A549 (cell line): Measurements from ENCODE around the gene SLC17A9. TPM values are rescaled to one million over a fixed set of nuclear protein-coding genes. Genes with fewer than 3 reads are reported as not detected.

Source experiments
- ATAC-seq, 2 experiments: fragments of 200-7000 bp in 1 of 2; fragments of >200 bp in 1 of 2; cut with Nextera tagmentation in 1 of 2; cut with Tn5 transposase in 1 of 2; 3 replicates each; pipeline versions ENCODE4 v1.8.0 to v1.9.1; 2018 to 2020; ENCODE audit warnings: mild to moderate bottlenecking in 1 of 2, moderate library complexity in 1 of 2
- CTCF ChIA-PET: fragments of 300-600 bp; sonication (Branson Sonifier 250); formaldehyde crosslinking; extraction: SDS; loops from one replicate; lab custom pipeline; 2021; ENCODE audit warnings: antibody characterized with exemption, inconsistent platforms; lab: Yijun Ruan, JAX
- POLR2A ChIA-PET: fragments of 350-600 bp; formaldehyde crosslinking; extraction: SDS; loops from one replicate; lab custom pipeline; 2021; ENCODE audit warnings: antibody characterized with exemption, inconsistent platforms; lab: Yijun Ruan, JAX
- DNase-seq, 2 experiments: peaks; one replicate each; pipeline versions ENCODE4 v3.0.0 to v3.0.0-alpha.2; 2011 to 2016; ENCODE audit warnings: low read depth in 1 of 2, low spot score in 1 of 2
- FAIRE-seq: peaks from 2 replicates; lab custom pipeline; 2011; peaks lifted over from hg19 to GRCh38; lab: Jason Lieb, UNC
- H3K27ac ChIP-seq, 2 experiments: fragments of >200 bp; sonication (Bioruptor Twin); formaldehyde crosslinking; 3 replicates each; pipeline ENCODE4 v1.5.1; 2016 to 2017
- H3K4me1 ChIP-seq: fragments of >200 bp; sonication (Bioruptor Twin); formaldehyde crosslinking; 3 replicates; pipeline ENCODE4 v1.6.1; 2016
- H3K4me2 ChIP-seq: fragments of >200 bp; sonication (Bioruptor Twin); formaldehyde crosslinking; 3 replicates; pipeline ENCODE4 v1.6.1; 2016
- H3K4me3 ChIP-seq: fragments of >200 bp; sonication (Bioruptor Twin); formaldehyde crosslinking; 3 replicates; pipeline ENCODE4 v1.5.1; 2016
- H3K9me3 ChIP-seq: fragments of >200 bp; sonication (Bioruptor Twin); formaldehyde crosslinking; 3 replicates; pipeline ENCODE4 v1.6.1; 2016
- BHLHE40 ChIP-seq: IDR thresholded peaks from 2 replicates; pipeline ENCODE4 v1.6.1; 2012; ENCODE audit warnings: low read depth, low read length, inconsistent platforms
- CBX2 ChIP-seq: fragments of 200-600 bp; sonication (generic); IDR thresholded peaks from 2 replicates; pipeline ENCODE4 v1.6.1; 2016; ENCODE audit warnings: low read depth, mild to moderate bottlenecking, borderline replicate concordance
- CBX8 ChIP-seq: fragments of 200-600 bp; sonication (generic); IDR thresholded peaks from 2 replicates; pipeline ENCODE4 v1.6.1; 2016
- CHD2 ChIP-seq: fragments of 150-350 bp; IDR thresholded peaks from 2 replicates; pipeline ENCODE4 v1.6.1; 2014; ENCODE audit warnings: low read length; ENCODE audit not compliant: partially characterized antibody
- ESRRA ChIP-seq: fragments of 150-350 bp; IDR thresholded peaks from 2 replicates; pipeline ENCODE4 v1.6.1; 2014; ENCODE audit warnings: mild to moderate bottlenecking, low read length, borderline replicate concordance
- FOSB ChIP-seq: fragments of 250-450 bp; sonication (Bioruptor Pico); IDR thresholded peaks from 2 replicates; pipeline ENCODE4 v1.5.0; 2020; ENCODE audit warnings: mild to moderate bottlenecking, moderate library complexity
- FOXS1 ChIP-seq: fragments of 250-450 bp; sonication (Bioruptor Pico); IDR thresholded peaks from 2 replicates; pipeline ENCODE4 v1.5.0; 2020; ENCODE audit warnings: mild to moderate bottlenecking, moderate library complexity
- HOXB5 ChIP-seq: fragments of 250-450 bp; sonication (Bioruptor Pico); IDR thresholded peaks from 2 replicates; pipeline ENCODE4 v1.5.0; 2020; ENCODE audit warnings: mild to moderate bottlenecking, moderate library complexity
- KDM1A ChIP-seq: fragments of 200-600 bp; sonication (generic); IDR thresholded peaks from 2 replicates; pipeline ENCODE4 v1.6.1; 2016; ENCODE audit warnings: low read depth, mild to moderate bottlenecking
- MAFK ChIP-seq: fragments of 450-650 bp; IDR thresholded peaks from 2 replicates; pipeline ENCODE4 v1.6.1; 2014; ENCODE audit not compliant: partially characterized antibody
- MYC ChIP-seq: IDR thresholded peaks from 2 replicates; pipeline ENCODE4 v1.6.1; 2012; ENCODE audit warnings: mild to moderate bottlenecking, inconsistent platforms, low read length, improper control_type of control experiment, borderline replicate concordance
- NFE2L2 ChIP-seq: fragments of 150-350 bp; conservative IDR thresholded peaks from 2 replicates; pipeline ENCODE4 v1.6.1; 2014; ENCODE audit warnings: low read length
- NPAS2 ChIP-seq: fragments of 250-450 bp; sonication (Bioruptor Pico); IDR thresholded peaks from 2 replicates; pipeline ENCODE4 v1.8.0; 2022; ENCODE audit warnings: mild to moderate bottlenecking, moderate library complexity, borderline replicate concordance
- NR3C1 ChIP-seq: fragments of >200 bp; sonication (Bioruptor Twin); formaldehyde crosslinking; IDR thresholded peaks from 3 replicates; pipeline ENCODE4 v1.6.1; 2017
- POLR2A ChIP-seq: IDR thresholded peaks from 2 replicates; pipeline ENCODE4 v1.6.1; 2012; ENCODE audit warnings: mild to moderate bottlenecking, low read length
- POLR2AphosphoS2 ChIP-seq: conservative IDR thresholded peaks from 2 replicates; pipeline ENCODE4 v1.6.1; 2012; ENCODE audit warnings: low read length, improper control_type of control experiment, inconsistent platforms
- RCOR1 ChIP-seq: fragments of 150-350 bp; IDR thresholded peaks from 2 replicates; pipeline ENCODE4 v1.6.1; 2014; ENCODE audit warnings: antibody characterized with exemption, low read length, low read depth
- RFX5 ChIP-seq: fragments of 450-650 bp; IDR thresholded peaks from 2 replicates; pipeline ENCODE4 v1.7.1; 2014; ENCODE audit warnings: antibody characterized with exemption, mild to moderate bottlenecking, moderate library complexity
- RNF2 ChIP-seq: fragments of 200-600 bp; sonication (generic); IDR thresholded peaks from 2 replicates; pipeline ENCODE4 v1.6.1; 2016; ENCODE audit warnings: low read depth, mild to moderate bottlenecking, antibody characterized with exemption, moderate library complexity, borderline replicate concordance
- SMC3 ChIP-seq: fragments of >200 bp; sonication (Bioruptor Twin); formaldehyde crosslinking; IDR thresholded peaks from 3 replicates; pipeline ENCODE4 v1.6.1; 2018; ENCODE audit warnings: inconsistent platforms
- SREBF2 ChIP-seq: fragments of 450-650 bp; IDR thresholded peaks from 2 replicates; pipeline ENCODE4 v1.6.1; 2014; ENCODE audit warnings: mild to moderate bottlenecking, moderate library complexity
- ZNF302 ChIP-seq: fragments of 250-450 bp; sonication (Bioruptor Pico); IDR thresholded peaks from 2 replicates; pipeline ENCODE4 v1.9.0; 2021; ENCODE audit warnings: inconsistent platforms, mild to moderate bottlenecking, moderate library complexity
- WGBS: methylation state at CpG from one replicate; pipeline ENCODE4 v1.1.6; 2017; ENCODE audit errors: missing lambda C conversion rate; 5-methylcytosine and 5-hydroxymethylcytosine counted together
- polyA plus RNA-seq, 4 experiments: library from polyadenylated mRNA; depleted of rRNA in 3 of 4; stranded (reverse); fragments of >200 nt; fragmentation: RNase III in 1 of 4; extraction: RNeasy Plus Mini Kit Qiagen cat#74134 plus additional on column Dnase treatment in 1 of 4; gene quantifications; 2 replicates in 3 of 4; 3 replicates in 1 of 4; pipeline ENCODE4 v1.2.3, GENCODE V29; 2011 to 2017
- TF ChIP-seq, protein P1 (sequence below): fragments of 150-350 bp; IDR thresholded peaks from 2 replicates; pipeline ENCODE4 v1.6.1; 2014; ENCODE audit warnings: low read depth, mild to moderate bottlenecking, low read length
- TF ChIP-seq, protein P2 (sequence below): IDR thresholded peaks from 2 replicates; pipeline ENCODE4 v1.6.1; 2012; ENCODE audit warnings: low read depth, borderline replicate concordance
- TF ChIP-seq, protein P3 (sequence below): fragments of 450-650 bp; IDR thresholded peaks from 2 replicates; pipeline ENCODE4 v1.6.1; 2014; ENCODE audit warnings: antibody characterized with exemption
- TF ChIP-seq, protein P4 (sequence below): fragments of 200-600 bp; sonication (generic); IDR thresholded peaks from 2 replicates; pipeline ENCODE4 v1.6.1; 2016; ENCODE audit warnings: antibody characterized with exemption, mild to moderate bottlenecking, moderate library complexity

The SLC17A9 gene
- polyA plus RNA-seq, 2 of the 4 experiments (the other 2 are of a cell fraction), result 0.05 TPM; not detected in 1

DNA sequence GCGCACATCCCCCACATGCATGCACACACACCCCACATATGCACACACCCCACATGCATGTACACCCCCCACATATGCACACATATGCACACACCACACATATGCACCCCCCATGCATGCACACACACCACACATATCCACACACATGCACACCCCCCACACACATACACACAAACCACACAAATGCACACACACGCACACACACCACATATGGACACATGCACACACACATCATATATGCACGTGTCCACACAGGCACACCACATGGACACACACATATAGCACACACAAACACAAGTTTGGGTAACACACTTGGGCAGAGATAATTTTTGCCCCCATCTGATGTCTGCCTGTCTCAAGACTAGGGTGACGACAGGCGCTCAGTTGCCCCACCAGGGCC, 45.9 kb downstream of the SLC17A9 start (continued):
- TF ChIP-seq, protein P1, sequence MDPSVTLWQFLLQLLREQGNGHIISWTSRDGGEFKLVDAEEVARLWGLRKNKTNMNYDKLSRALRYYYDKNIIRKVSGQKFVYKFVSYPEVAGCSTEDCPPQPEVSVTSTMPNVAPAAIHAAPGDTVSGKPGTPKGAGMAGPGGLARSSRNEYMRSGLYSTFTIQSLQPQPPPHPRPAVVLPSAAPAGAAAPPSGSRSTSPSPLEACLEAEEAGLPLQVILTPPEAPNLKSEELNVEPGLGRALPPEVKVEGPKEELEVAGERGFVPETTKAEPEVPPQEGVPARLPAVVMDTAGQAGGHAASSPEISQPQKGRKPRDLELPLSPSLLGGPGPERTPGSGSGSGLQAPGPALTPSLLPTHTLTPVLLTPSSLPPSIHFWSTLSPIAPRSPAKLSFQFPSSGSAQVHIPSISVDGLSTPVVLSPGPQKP, result no peak
- TF ChIP-seq FOSB (CRISPR knock-in tag) (no peak), MAFK (no peak), SREBF2 (no peak), FOXS1 (no peak), CBX8 (no peak), NFE2L2 (no peak)

DNA sequence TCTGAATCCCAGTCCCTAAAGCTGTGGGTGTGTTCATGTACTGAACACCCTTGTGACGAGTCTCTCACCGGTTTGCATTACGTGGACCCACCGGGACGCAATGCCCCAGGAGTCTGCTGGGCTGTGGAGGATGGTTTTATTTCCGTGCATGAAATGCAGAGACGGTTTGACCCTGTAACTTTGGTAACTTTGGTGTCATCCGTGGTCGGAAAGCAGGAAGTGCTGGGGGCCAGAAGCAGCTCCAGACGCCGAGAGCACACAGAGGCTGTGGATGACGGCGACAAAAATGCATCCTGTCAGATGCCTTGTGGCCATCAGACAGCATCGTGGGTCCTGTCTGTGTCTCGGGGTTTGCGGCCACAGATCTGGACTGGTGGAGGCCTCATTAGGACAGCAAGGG, 47.1 kb downstream of the SLC17A9 start:
- ChIA-PET CTCF (interaction anchor here (2.8 kb wide), 1 partner anchor 9 kb away, joined by 16 read pairs; no protein-coding TSS in a partner anchor), POLR2A (no interaction called here)
- no peak overlapping the region for H3K27ac ChIP-seq
- TF ChIP-seq SREBF2 (no peak), NPAS2 (CRISPR knock-in tag) (no peak), KDM1A (no peak), ZNF302 (CRISPR knock-in tag) (no peak), MAFK (no peak), NFE2L2 (no peak), CBX2 (no peak), RCOR1 (no peak), MYC (no peak), CBX8 (no peak), RNF2 (no peak), NR3C1 (no peak), POLR2A (no peak), ESRRA (no peak)
- TF ChIP-seq, protein P2, sequence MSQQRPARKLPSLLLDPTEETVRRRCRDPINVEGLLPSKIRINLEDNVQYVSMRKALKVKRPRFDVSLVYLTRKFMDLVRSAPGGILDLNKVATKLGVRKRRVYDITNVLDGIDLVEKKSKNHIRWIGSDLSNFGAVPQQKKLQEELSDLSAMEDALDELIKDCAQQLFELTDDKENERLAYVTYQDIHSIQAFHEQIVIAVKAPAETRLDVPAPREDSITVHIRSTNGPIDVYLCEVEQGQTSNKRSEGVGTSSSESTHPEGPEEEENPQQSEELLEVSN, result no peak
- TF ChIP-seq, protein P1, result no peak
- TF ChIP-seq, all 56 proteins: peak for 0
- Histone ChIP-seq H3K4me1 (no peaks in the 10 kb centered on the region), H3K4me3 (no peak overlapping the region), H3K9me3 (no peaks in the 10 kb centered on the region), H3K4me2 (no peak overlapping the region)
- WGBS, result 44% methylated on average over 15 of the region's 16 CpGs
- no peak for FAIRE-seq
- no peak for DNase-seq
- no peak for ATAC-seq

DNA sequence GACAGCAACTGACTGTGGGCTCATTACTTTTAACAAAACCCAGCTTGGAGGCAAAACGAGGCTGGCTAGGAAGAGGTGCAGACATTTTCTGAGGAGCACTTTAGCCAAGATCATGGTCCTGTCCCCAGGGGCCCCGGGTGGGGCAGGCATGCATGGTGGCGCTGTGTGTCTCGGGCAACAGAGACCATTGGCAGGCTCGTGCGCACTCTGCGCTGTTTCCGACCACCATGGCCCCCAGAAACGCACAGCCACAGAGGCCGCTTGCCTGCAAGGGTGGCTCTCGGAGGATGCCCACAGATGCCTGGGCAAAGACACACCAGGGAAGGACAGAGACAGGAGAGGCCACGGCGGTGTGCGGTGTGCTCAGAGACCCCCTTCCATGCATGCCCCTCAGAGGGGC, 47.5 kb downstream of the SLC17A9 start:
- no peak overlapping the region for H3K4me2 ChIP-seq
- H3K9me3 ChIP-seq, result no peaks in the 10 kb centered on the region
- TF ChIP-seq, protein P3, sequence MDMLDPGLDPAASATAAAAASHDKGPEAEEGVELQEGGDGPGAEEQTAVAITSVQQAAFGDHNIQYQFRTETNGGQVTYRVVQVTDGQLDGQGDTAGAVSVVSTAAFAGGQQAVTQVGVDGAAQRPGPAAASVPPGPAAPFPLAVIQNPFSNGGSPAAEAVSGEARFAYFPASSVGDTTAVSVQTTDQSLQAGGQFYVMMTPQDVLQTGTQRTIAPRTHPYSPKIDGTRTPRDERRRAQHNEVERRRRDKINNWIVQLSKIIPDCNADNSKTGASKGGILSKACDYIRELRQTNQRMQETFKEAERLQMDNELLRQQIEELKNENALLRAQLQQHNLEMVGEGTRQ, result no peak
- TF ChIP-seq RFX5 (no peak), CHD2 (no peak), HOXB5 (CRISPR knock-in tag) (no peak), SMC3 (no peak), FOXS1 (no peak), SREBF2 (no peak), POLR2AphosphoS2 (no peak), BHLHE40 (no peak)
- TF ChIP-seq, protein P4, sequence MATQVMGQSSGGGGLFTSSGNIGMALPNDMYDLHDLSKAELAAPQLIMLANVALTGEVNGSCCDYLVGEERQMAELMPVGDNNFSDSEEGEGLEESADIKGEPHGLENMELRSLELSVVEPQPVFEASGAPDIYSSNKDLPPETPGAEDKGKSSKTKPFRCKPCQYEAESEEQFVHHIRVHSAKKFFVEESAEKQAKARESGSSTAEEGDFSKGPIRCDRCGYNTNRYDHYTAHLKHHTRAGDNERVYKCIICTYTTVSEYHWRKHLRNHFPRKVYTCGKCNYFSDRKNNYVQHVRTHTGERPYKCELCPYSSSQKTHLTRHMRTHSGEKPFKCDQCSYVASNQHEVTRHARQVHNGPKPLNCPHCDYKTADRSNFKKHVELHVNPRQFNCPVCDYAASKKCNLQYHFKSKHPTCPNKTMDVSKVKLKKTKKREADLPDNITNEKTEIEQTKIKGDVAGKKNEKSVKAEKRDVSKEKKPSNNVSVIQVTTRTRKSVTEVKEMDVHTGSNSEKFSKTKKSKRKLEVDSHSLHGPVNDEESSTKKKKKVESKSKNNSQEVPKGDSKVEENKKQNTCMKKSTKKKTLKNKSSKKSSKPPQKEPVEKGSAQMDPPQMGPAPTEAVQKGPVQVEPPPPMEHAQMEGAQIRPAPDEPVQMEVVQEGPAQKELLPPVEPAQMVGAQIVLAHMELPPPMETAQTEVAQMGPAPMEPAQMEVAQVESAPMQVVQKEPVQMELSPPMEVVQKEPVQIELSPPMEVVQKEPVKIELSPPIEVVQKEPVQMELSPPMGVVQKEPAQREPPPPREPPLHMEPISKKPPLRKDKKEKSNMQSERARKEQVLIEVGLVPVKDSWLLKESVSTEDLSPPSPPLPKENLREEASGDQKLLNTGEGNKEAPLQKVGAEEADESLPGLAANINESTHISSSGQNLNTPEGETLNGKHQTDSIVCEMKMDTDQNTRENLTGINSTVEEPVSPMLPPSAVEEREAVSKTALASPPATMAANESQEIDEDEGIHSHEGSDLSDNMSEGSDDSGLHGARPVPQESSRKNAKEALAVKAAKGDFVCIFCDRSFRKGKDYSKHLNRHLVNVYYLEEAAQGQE, result no peak
- TF ChIP-seq, protein P1, result no peak
- no peak for FAIRE-seq
- whole genome bisulfite sequencing, result 61% methylated on average over 14 of the region's 14 CpGs
- ATAC-seq, result no peak
- ChIA-PET CTCF (interaction anchor here (2.0 to 2.8 kb wide), 2 partner anchors 9 kb away, joined by 5 to 16 read pairs; no protein-coding TSS in a partner anchor), POLR2A (no interaction called here)
- no peak for DNase-seq
- no peak overlapping the region for H3K27ac ChIP-seq
- H3K4me1 ChIP-seq, result no peaks in the 10 kb centered on the region
- H3K4me3 ChIP-seq, result no peak overlapping the region
